ENCODE results near the gene SH3BP5L. TPM values are rescaled to one million over a fixed set of nuclear protein-coding genes. Genes with fewer than 3 reads are reported as not detected.
A peak's percentile ranks its signal among the peaks of the same experiment; 100 is the strongest.
"Not testable (repeated sequence)": the region's sequence is repeated elsewhere in the genome, so short reads cannot be mapped to it uniquely, and the experiment has no call there.

Gene SH3BP5L
- total and polyA plus RNA-seq, 5 donors, result 15.3 to 20.8 (median 18.0) TPM

DNA sequence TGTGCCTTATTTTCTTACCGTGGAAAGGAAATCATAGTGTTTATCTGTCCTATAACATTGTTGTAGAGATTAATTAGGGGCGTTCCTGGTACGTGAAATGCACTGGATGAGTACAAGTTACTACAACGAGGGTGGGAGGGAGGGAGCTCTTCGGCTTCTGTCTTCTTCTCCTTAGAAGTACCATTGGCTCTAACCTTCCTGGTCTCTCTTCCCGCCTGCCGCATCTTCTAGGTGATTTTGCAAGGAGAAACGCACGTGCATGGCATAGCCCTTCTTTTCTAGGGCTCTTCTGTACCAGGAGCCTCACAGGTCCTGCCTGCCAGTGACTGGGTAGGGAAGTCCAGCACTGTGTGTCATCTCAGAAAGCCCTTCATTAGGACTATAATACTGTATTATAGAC, 16.8 kb downstream of the SH3BP5L start:
- no peak overlapping the region for H3K27ac ChIP-seq (ENCODE audit: low read length)
- 74% methylated on average over 9 of the region's 9 CpGs for whole genome bisulfite sequencing
- ATAC-seq, result no peak

DNA sequence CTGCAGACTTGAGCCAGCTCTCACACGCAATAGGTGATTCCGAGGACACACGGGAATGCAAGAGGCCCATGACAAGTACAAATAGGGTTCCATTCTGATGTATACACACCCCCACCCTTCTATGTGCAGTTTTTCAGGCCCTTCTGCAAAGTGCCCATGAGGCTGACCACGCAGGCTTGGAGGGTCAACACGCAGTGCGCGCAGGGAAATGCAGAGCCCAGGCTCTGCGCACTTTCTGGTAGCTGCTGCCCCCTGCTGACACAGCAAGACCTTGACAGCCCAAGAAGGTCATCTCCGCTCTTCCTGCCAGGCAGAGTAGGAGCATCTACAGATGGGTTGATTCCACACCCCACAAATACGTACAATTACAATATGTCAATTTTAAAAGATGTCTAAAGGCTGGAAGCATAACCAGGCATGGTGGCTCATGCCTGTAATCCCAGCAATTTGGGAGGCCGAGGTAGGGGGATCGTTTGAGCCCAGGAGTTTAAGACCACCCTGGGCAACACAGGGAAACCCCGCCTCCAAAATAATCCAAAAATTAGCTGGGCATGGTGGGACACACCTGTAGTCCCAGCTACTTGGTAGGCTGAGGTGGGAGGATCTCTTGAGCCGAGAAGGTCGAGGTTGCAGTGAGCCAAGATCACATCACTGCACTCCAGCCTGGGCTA, 18.5 kb downstream of the SH3BP5L start:
- no peak overlapping the region for H3K4me3 ChIP-seq (ENCODE audit: low read length)
- 44% methylated on average over 15 of the region's 15 CpGs for WGBS
- peaks cover 8% of the 10 kb centered on the region for H3K4me1 ChIP-seq (ENCODE audit: control insufficient read depth, insufficient read depth, low read length)
- intact Hi-C loops (cut with DNase I), result loop anchor here in 3 of 4 donors (2.0 to 5.0 kb wide), 2 partner anchors 185 to 186 kb away; no protein-coding TSS in a partner anchor
- H3K9me3 ChIP-seq (ENCODE audit: control insufficient read depth, low read length), result no peaks in the 10 kb centered on the region
- peak; percentile 74 to 76 for ATAC-seq
- DNase-seq, result peak; percentile 55 to 80 (median 76)
- H3K27me3 ChIP-seq (ENCODE audit: control insufficient read depth, insufficient read depth), result no peaks in the 10 kb centered on the region
- no peak overlapping the region for H3K27ac ChIP-seq (ENCODE audit: low read length)

More for the DNA sequence above, 16.8 kb downstream of the SH3BP5L start:
- DNase-seq, result no peak
- Histone ChIP-seq H3K27me3 (ENCODE audit: control insufficient read depth, insufficient read depth) (no peaks in the 10 kb centered on the region), H3K4me3 (ENCODE audit: low read length) (no peak overlapping the region), H3K9me3 (ENCODE audit: control insufficient read depth, low read length) (no peaks in the 10 kb centered on the region), H3K4me1 (ENCODE audit: control insufficient read depth, insufficient read depth, low read length) (peaks cover 8% of the 10 kb centered on the region)
- intact Hi-C loops (cut with DNase I), result loop anchor here in 2 of 4 donors (5.0 kb wide), 1 partner anchor 187 kb away; no protein-coding TSS in a partner anchor

DNA sequence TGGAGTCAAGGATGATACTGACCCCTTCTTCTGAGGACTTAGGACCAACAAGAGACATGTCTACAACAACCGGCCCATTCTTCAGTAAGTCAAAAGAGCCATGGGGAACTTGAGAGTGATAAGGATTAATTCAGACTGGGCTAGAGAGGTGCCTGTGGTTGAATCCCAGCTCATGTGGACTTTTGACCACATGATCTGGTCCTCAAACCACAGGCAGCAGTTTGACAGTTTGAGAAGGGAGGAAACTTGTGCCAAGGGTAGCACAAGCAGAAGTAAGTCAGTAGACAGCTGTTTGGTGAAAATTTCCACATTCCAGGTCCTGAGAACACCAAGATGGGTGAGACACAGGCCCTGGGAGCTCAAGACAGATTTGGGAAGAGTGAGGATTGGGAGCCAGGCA, 19.8 kb downstream of the SH3BP5L start:
- 68% methylated on average over 1 of the region's 1 CpG for WGBS
- Histone ChIP-seq H3K4me3 (ENCODE audit: low read length) (no peak overlapping the region), H3K27me3 (ENCODE audit: control insufficient read depth, insufficient read depth) (no peaks in the 10 kb centered on the region), H3K27ac (ENCODE audit: low read length) (no peak overlapping the region), H3K9me3 (ENCODE audit: control insufficient read depth, low read length) (no peaks in the 10 kb centered on the region), H3K4me1 (ENCODE audit: control insufficient read depth, insufficient read depth, low read length) (peaks cover 6% of the 10 kb centered on the region)
- DNase-seq (no peak), ATAC-seq (peak; percentile 5 to 9)
- intact Hi-C loops (cut with DNase I), result loop anchor here in 3 of 4 donors (2.0 to 5.0 kb wide), 2 partner anchors 184 to 185 kb away; no protein-coding TSS in a partner anchor

- no peaks in the 10 kb centered on the region for H3K9me3 ChIP-seq (ENCODE audit: control insufficient read depth, low read length)
- DNase-seq, result no peak
- no peak overlapping the region for H3K27ac ChIP-seq (ENCODE audit: low read length)
- WGBS, result 48% methylated on average over 10 of the region's 10 CpGs
- H3K27me3 ChIP-seq (ENCODE audit: control insufficient read depth, insufficient read depth), result no peaks in the 10 kb centered on the region
- peaks cover 2% of the 10 kb centered on the region for H3K4me1 ChIP-seq (ENCODE audit: control insufficient read depth, insufficient read depth, low read length)
- no peak overlapping the region for H3K4me3 ChIP-seq (ENCODE audit: low read length)
- intact Hi-C loops (cut with DNase I), result loop anchor here in 2 of 4 donors (5.0 kb wide), 1 partner anchor 183 kb away; no protein-coding TSS in a partner anchor
- peak; percentile 36 to 68 for ATAC-seq
Observed at GRCh38 chr1:248804771-248805681, 20.7 kb downstream of the SH3BP5L start.

DNA sequence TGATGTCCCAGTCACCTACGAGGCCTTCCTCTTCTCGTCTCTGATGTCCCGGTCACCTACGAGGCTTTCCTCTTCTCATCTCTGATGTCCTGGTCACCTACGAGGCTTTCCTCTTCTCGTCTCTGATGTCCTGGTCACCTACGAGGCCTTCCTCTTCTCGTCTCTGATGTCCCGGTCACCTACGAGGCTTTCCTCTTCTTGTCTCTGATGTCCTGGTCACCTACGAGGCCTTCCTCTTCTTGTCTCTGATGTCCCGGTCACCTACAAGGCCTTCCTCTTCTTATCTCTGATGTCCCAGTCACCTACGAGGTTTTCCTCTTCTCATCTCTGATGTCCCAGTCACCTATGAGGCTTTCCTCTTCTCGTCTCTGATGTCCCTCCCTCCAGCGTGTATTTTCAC, 22.2 kb downstream of the SH3BP5L start:
- intact Hi-C loops (cut with DNase I), result not testable (repeated sequence)

DNA sequence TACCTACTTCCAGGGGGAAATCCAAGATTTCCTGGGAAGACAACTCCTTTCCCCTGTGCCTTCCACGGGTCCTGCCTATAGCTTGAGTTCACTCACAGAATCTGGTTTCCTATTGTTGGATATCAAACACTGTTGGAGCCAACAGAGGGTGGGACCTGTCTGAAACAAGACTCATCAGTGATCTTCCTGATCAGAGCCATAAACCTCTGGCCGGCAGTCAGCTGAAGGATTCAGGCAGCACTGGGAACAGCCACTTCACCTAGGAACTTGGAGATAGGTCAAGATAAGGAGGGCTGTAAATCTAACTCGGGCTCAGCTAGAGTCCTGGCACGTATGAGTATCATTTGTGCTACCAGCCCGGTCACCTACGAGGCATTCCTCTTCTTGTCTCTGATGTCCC, 23.3 kb downstream of the SH3BP5L start:
- intact Hi-C loops (cut with DNase I), result no loop called here
- Histone ChIP-seq H3K9me3 (ENCODE audit: control insufficient read depth, low read length) (no peaks in the 10 kb centered on the region), H3K4me3 (ENCODE audit: low read length) (no peak overlapping the region), H3K4me1 (ENCODE audit: control insufficient read depth, insufficient read depth, low read length) (peaks cover 2% of the 10 kb centered on the region), H3K27me3 (ENCODE audit: control insufficient read depth, insufficient read depth) (no peaks in the 10 kb centered on the region), H3K27ac (ENCODE audit: low read length) (no peak overlapping the region)
- ATAC-seq (no peak), DNase-seq (no peak)
- 82% methylated on average over 6 of the region's 6 CpGs for WGBS

More for the DNA sequence above, 22.2 kb downstream of the SH3BP5L start:
- H3K27ac ChIP-seq (ENCODE audit: low read length); DNase-seq; H3K4me1 ChIP-seq (ENCODE audit: control insufficient read depth, insufficient read depth, low read length); H3K9me3 ChIP-seq (ENCODE audit: control insufficient read depth, low read length); H3K27me3 ChIP-seq (ENCODE audit: control insufficient read depth, insufficient read depth); H3K4me3 ChIP-seq (ENCODE audit: low read length); ATAC-seq: not testable (repeated sequence)
- WGBS, result 86% methylated on average over 15 of the region's 15 CpGs

- Histone ChIP-seq H3K9me3 (ENCODE audit: control insufficient read depth, low read length) (no peaks in the 10 kb centered on the region), H3K27me3 (ENCODE audit: control insufficient read depth, insufficient read depth) (no peaks in the 10 kb centered on the region), H3K4me3 (ENCODE audit: low read length) (no peak overlapping the region), H3K4me1 (ENCODE audit: control insufficient read depth, insufficient read depth, low read length) (peaks cover 2% of the 10 kb centered on the region), H3K27ac (ENCODE audit: low read length) (no peak overlapping the region)
- ATAC-seq, result no peak
- no peak for DNase-seq
- 71% methylated on average over 3 of the region's 3 CpGs for WGBS
- intact Hi-C loops (cut with DNase I), result no loop called here
Observed at GRCh38 chr1:248800459-248800858, 25.3 kb downstream of the SH3BP5L start.

- intact Hi-C loops (cut with DNase I), result no loop called here
Observed at GRCh38 chr1:248798791-248799190, 26.9 kb downstream of the SH3BP5L start.

GRCh38 chr1:248794663-248795062, 31.1 kb downstream of the SH3BP5L start:
- H3K4me1 ChIP-seq (ENCODE audit: control insufficient read depth, insufficient read depth, low read length); H3K4me3 ChIP-seq (ENCODE audit: low read length); H3K9me3 ChIP-seq (ENCODE audit: control insufficient read depth, low read length); H3K27ac ChIP-seq (ENCODE audit: low read length); ATAC-seq; DNase-seq; intact Hi-C loops (cut with DNase I); H3K27me3 ChIP-seq (ENCODE audit: control insufficient read depth, insufficient read depth): not testable (repeated sequence)
- 80% methylated on average over 5 of the region's 5 CpGs for WGBS

More at GRCh38 chr1:248798791-248799190, 26.9 kb downstream of the SH3BP5L start:
- H3K4me3 ChIP-seq (ENCODE audit: low read length), result no peak overlapping the region
- DNase-seq, result no peak
- no peak overlapping the region for H3K27ac ChIP-seq (ENCODE audit: low read length)
- H3K9me3 ChIP-seq (ENCODE audit: control insufficient read depth, low read length), result no peaks in the 10 kb centered on the region
- no peaks in the 10 kb centered on the region for H3K4me1 ChIP-seq (ENCODE audit: control insufficient read depth, insufficient read depth, low read length)
- WGBS, result 76% methylated on average over 3 of the region's 3 CpGs
- no peaks in the 10 kb centered on the region for H3K27me3 ChIP-seq (ENCODE audit: control insufficient read depth, insufficient read depth)
- ATAC-seq, result no peak

DNA sequence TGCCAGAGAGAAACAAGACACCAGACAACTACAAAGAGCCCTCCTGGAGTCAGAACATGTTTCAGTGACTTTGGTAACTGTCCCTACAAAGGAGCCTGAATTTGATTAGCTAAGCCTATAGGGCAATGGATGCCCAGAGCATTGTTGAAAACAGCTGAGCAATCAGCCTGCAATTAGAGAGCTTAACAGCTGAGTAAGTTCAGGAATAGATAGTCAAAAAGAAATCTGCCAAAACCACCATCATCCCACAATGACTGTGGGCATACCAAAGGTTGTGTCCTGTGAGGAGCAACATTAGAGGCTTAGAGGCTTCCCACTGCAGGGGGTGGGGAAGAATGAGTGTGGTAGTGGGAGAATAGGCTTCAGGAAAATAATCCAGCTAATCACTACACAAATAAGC, 32.1 kb downstream of the SH3BP5L start:
- Histone ChIP-seq H3K27ac (ENCODE audit: low read length) (no peak overlapping the region), H3K27me3 (ENCODE audit: control insufficient read depth, insufficient read depth) (no peaks in the 10 kb centered on the region), H3K4me1 (ENCODE audit: control insufficient read depth, insufficient read depth, low read length) (no peaks in the 10 kb centered on the region), H3K9me3 (ENCODE audit: control insufficient read depth, low read length) (no peaks in the 10 kb centered on the region), H3K4me3 (ENCODE audit: low read length) (no peak overlapping the region)
- intact Hi-C loops (cut with DNase I), result no loop called here
- ATAC-seq (no peak), DNase-seq (no peak)

DNA sequence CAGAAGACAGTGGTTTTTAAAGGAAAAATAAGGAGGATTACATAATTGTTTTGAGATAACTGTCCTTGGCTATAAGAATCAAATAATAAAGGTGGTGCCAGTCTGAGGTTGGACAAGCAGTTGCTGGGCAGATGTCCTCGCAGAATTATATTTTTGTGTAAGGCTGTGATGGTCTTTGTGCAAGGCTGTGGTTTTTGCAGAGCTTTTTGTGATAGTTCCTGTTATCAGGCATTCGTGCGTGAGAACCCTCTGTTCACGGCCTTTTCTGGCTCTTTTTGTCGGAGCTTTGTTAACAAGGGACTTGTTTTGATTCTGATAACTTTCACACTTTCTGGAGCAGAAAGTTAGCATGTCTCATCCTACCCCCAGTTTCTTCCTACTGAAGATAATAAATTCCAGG, 33.4 kb downstream of the SH3BP5L start:
- intact Hi-C loops (cut with DNase I), result no loop called here
- 63% methylated on average over 5 of the region's 5 CpGs for WGBS
- H3K4me1 ChIP-seq (ENCODE audit: control insufficient read depth, insufficient read depth, low read length), result no peaks in the 10 kb centered on the region
- H3K27ac ChIP-seq (ENCODE audit: low read length), result no peak overlapping the region
- H3K27me3 ChIP-seq (ENCODE audit: control insufficient read depth, insufficient read depth), result no peaks in the 10 kb centered on the region
- no peak overlapping the region for H3K4me3 ChIP-seq (ENCODE audit: low read length)
- H3K9me3 ChIP-seq (ENCODE audit: control insufficient read depth, low read length), result no peaks in the 10 kb centered on the region
- ATAC-seq (no peak), DNase-seq (no peak)
